Measurements from ENCODE around the gene S1PR5.
"Not testable (repeated sequence)": the region's sequence is repeated elsewhere in the genome, so short reads cannot be mapped to it uniquely, and the experiment has no call there.

The S1PR5 gene

GRCh38 chr19:10544753-10545251 lies 27.6 kb upstream of the S1PR5 start:
- no peak for DNase-seq (ENCODE audit: low read depth in 2 of 2)

DNA sequence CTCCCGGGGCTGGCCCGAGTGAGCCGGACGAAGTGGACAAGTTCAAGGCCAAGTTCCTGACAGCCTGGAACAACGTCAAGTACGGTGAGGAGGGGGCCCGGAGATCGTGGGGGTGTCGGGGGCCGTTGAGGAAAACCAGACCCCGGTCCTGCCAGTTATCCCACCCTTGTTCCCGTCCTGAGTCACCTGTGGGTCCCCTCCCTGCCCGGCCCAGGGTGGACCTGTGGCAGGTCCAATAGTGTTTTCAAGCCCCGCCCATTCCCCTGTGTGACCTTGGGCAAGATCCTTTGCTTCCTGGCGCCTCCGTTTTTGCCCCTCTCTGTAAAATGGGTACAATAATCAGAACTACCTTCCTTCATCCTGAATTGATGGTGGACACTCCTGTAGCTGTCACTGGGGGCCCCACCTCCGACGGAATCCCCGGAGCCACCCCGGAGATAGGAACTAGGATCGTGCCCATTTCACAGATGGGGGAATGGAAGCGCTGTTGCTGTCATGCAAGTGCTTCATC lies 27.1 kb upstream of the S1PR5 start:
- no peak for DNase-seq (ENCODE audit: low read depth in 2 of 2)

GRCh38 chr19:10543420-10544241 lies 26.4 kb upstream of the S1PR5 start, which contains the start of gene ATG4D:
TSS of gene ATG4D (plus strand) at chr19:10543904. CDS start at chr19:10544091, 187 bp downstream.
- peak; percentile 54 to 68 for DNase-seq (ENCODE audit: low read depth in 2 of 2)

DNA sequence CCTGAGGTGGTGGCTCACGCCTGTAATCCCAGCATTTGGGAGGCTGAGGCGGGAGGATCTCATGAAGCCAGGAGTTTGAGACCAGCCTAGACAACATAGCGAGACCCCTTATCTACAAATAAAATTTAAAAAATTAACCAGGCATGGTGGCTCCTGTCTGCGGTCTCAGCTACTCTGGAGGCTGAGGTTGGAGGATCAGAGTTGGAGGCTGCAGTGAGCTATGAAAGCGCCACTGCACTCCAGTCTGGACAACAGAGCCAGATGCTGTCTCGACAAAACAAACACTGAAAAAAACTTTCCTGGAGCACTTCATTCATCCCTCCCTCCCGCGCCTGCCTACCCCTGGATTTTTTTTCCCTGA lies 25.8 kb upstream of the S1PR5 start:
- DNase-seq (ENCODE audit: low read depth in 2 of 2) = no peak

GRCh38 chr19:10539016-10539415 lies 21.8 kb upstream of the S1PR5 start:
- not testable (repeated sequence) for DNase-seq (ENCODE audit: low read depth in 2 of 2)

- DNase-seq (ENCODE audit: low read depth in 2 of 2) = no peak
These were observed 21.1 kb upstream of the S1PR5 start for GRCh38 chr19:10538204-10538983.

DNA sequence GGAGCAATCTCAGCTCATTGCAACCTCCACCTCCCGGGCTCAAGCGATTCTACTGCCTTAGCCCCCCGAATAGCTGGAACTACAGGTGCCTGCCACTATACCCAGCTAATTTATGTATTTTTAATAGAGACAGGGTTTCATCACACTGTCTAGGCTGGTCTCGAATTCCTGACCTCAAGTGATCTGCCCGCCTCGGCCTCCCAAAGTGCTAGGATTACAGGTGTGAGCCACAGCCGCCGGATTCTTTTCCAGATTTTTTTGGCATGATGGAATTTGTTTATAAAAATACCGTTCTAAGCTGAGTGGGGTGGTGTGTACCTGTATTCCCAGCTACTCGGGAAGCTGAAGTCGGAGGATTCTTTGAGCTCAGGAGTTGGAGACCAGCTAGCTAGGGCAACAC lies 20.4 kb upstream of the S1PR5 start:
- no peak for DNase-seq (ENCODE audit: low read depth in 2 of 2)

- no peak for DNase-seq (ENCODE audit: low read depth in 2 of 2)
These were observed 18.4 kb upstream of the S1PR5 start for GRCh38 chr19:10535613-10536012.

DNA sequence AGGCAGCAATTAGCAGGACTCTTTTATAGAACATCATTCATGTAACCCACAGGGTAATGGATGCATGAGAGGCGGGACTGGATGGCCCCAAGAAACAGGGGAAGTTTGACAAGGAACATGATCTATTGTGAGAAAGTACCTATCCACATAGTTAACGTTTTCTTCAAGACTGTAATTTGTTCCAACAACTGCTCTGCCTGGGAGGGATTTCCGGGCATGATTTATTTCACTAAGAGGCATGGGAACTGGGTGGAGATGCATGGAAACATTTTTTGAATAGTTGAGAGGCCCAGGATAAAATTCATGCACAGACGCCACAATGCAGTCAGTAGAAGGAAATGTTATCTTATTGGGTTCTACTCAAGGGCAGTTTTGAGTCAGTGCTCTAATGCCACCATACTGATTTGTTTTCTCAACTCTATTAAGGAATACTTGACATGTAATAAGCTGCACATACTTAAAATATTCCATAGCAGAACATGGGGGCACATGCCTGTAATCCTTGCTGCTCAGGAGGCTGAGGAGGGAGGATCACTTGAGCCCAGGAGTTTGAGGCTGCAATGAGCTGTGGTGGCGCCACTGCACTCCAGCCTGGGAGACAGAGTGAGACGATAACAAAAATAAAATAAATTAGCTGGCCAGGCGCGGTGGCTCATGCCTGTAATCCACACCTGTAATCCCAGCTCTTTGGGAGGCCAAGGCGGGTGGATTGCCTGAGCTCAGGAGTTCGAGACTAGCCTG lies 16.6 kb upstream of the S1PR5 start:
- no peak for DNase-seq (ENCODE audit: low read depth in 2 of 2)

- DNase-seq (ENCODE audit: low read depth in 2 of 2) = no peak
These were observed 15.2 kb upstream of the S1PR5 start for GRCh38 chr19:10532457-10532856.

DNA sequence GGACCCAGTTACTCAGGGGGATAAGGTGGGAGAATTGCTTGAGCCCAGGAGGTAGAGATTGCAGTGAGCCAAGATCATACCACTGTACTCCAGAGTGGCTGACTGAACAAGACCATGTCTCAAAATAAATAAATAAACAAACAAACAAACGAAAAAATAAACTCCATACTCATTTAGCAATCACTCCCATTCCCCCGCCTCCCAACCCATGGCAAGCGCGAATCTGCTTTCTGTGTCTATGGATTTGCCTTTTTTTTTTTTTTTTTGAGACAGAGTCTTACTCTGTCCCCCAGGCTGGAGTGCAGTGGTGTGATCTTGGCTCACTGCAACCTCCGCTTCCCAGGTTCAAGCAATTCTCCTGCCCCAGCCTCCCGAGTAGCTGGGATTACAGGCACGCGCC lies 9.6 kb upstream of the S1PR5 start:
- not testable (repeated sequence) for DNase-seq (ENCODE audit: low read depth in 2 of 2)

DNA sequence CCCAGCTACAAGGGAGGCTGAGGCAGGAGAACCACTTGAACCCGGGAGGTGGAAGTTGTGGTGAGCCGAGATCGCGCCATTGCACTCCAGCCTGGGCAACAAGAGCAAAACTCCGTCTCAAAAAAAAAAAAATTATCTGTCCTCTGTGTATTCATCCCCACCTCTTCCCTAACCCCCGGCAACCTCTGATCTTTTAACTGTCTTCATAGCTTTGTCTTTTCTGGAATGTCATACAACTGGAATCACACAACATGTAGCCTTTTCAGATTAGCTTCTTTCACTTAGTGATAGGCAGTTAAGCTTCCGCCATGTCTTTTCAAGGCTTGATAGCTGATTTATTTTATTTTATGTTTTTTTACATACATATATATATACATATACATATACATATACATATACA lies 8.4 kb upstream of the S1PR5 start:
- no peak for DNase-seq (ENCODE audit: low read depth in 2 of 2)

DNA sequence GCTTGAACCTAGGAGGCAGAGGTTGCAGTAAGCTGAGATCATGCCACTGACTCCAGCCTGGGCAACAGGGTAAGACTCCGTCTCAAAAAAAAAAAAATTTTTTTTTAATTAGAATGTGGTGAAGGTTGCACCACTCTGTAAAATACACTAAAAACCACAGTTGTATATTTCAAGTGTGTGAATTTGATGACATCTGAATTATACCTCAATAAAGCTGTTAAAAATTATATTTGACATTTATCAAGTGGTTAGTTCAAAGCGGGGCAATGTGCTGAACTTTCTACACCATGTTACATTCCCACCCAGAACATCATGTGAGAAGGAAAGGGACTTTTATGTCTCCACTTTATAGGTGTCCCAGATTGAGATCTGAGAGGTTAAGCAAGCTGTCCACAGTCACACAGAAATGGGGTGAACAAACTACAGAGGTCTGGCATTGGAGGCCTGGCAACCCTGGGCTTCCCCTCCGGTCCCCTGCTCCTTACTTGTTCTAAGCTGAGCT lies 5.9 kb upstream of the S1PR5 start:
- no peak for DNase-seq (ENCODE audit: low read depth in 2 of 2)

DNA sequence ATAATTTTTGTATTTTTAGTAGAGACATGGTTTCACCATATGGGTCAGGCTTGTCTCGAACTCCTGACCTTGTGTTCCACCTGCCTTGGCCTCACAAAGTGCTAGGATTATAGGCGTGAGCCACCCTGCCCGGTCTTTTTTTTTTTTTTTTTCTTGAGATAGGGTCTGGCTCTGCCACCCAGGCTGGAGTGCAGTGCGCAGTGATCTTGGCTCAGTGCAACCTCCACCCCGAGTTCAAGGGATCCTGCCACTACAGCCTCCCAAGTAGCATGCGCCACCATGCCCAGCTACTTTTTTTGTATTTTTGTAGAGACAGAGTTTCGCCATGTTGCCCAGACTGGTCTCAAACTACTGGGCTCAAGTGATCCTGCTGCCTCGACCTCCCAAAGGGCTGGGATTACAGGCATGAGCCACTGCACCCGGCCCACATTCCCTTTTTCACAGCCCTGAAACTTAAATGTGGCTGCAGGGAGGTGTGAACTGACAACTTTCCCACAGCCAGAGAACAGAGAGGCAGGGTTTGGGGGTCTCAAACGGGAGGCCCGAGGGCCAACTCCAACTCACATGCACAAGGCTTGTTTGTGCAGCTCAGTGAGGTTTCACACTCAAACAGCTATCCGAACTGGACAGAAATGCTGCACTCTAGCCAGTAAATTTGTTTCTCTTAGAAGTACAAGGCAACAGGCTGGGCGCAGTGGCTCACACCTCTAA lies 4.4 kb upstream of the S1PR5 start:
- no peak for DNase-seq (ENCODE audit: low read depth in 2 of 2)

- DNase-seq (ENCODE audit: low read depth in 2 of 2) = no peak
These were observed 3.5 kb upstream of the S1PR5 start for GRCh38 chr19:10520652-10521318.

- DNase-seq (ENCODE audit: low read depth in 2 of 2) = no peak
These were observed 2.2 kb upstream of the S1PR5 start for GRCh38 chr19:10519421-10519820.

- DNase-seq (ENCODE audit: low read depth in 2 of 2) = no peak
These were observed 1.5 kb upstream of the S1PR5 start for GRCh38 chr19:10518444-10519361.

GRCh38 chr19:10517760-10518443 lies 655 bp upstream of the S1PR5 start:
- no peak for DNase-seq (ENCODE audit: low read depth in 2 of 2)
